ENCODE measurements around the gene IST1.
"Not testable (repeated sequence)": the region's sequence is repeated elsewhere in the genome, so short reads cannot be mapped to it uniquely, and the experiment has no call there.

IST1 gene

GRCh38 chr16:71899171-71899570 lies 3.8 kb downstream of the IST1 start:
- TF ChIP-seq CTCF (IDR thresholded peaks at IDR 0.05; ENCODE audit: control extremely low read depth, extremely low read depth, low read depth, missing control alignments) = no peak
- POLR2A ChIA-PET = interaction anchor here (0.7 to 1.2 kb wide), 2 partner anchors 17 to 28 kb away, joined by 4 to 5 read pairs; no protein-coding TSS in a partner anchor
- no peak for DNase-seq (ENCODE audit: extremely low spot score)
- CTCF ChIA-PET = interaction anchor here (1.2 to 7.7 kb wide), 3 partner anchors 10 to 19 kb away, joined by 3 to 58 read pairs (median 14); partner anchors contain the start of gene ZNF821

DNA sequence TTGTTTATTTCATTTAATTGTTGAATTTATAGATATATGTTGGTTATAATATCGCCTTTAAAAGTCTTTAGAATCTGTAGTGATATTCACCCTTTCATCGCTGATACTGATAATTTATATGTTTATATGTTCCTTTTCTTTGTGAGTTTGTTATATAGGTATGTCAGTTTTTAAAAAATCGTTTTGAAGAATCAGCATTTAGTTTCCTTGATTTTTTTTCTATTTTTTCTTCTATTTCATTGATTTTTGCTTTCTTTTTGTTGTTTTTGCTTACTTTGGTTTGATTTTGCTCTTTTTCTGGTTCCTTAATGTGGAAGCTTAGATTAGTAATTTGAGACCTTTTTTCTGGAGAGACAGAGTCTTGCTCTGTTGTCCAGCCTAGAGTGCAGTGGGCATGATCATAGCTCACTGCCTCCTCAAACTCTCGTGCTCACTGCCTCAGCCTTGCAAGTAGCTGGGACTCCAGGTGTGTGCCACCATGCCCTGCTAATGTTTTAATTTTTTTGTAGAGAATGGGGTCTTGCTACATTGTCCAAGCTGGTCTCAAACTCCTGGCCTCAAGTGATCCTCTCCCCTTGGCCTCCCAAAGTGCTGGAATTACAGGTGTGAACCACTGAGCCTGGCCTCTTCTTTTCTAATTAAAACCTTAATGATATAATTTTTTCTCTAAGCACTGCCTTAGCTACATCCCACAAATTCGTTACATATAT lies 7.5 kb downstream of the IST1 start:
- DNase-seq (ENCODE audit: extremely low spot score) = no peak
- TF ChIP-seq CTCF (IDR thresholded peaks at IDR 0.05; ENCODE audit: control extremely low read depth, extremely low read depth, low read depth, missing control alignments) = no peak
- ChIA-PET POLR2A (no interaction called here), CTCF (interaction anchor here (1.0 to 7.7 kb wide), 8 partner anchors 10 to 59 kb away, joined by 3 to 58 read pairs (median 4); partner anchors contain the start of gene ZNF821)

- CTCF ChIA-PET = interaction anchor here (1.0 to 7.7 kb wide), 6 partner anchors 10 to 58 kb away, joined by 3 to 58 read pairs (median 6); partner anchors contain the start of gene ZNF821
- POLR2A ChIA-PET = no interaction called here
- no peak for DNase-seq (ENCODE audit: extremely low spot score)
- no peak for TF ChIP-seq CTCF (IDR thresholded peaks at IDR 0.05; ENCODE audit: control extremely low read depth, extremely low read depth, low read depth, missing control alignments)
These were observed 8.3 kb downstream of the IST1 start for GRCh38 chr16:71903608-71904007.

- TF ChIP-seq CTCF (IDR thresholded peaks at IDR 0.05; ENCODE audit: control extremely low read depth, extremely low read depth, low read depth, missing control alignments) = no peak
- DNase-seq (ENCODE audit: extremely low spot score) = no peak
- ChIA-PET CTCF (interaction anchor here (1.1 to 7.7 kb wide), 5 partner anchors 9 to 57 kb away, joined by 3 to 58 read pairs (median 7); partner anchors contain the start of gene ZNF821), POLR2A (no interaction called here)
These were observed 8.9 kb downstream of the IST1 start for GRCh38 chr16:71904239-71904638.

- CTCF ChIA-PET = interaction anchor here (0.6 to 7.7 kb wide), 3 partner anchors 9 to 23 kb away, joined by 3 to 58 read pairs (median 12); partner anchors contain the start of gene ZNF821
- POLR2A ChIA-PET = interaction anchor here (0.7 kb wide), 1 partner anchor 20 kb away, joined by 4 read pairs; no protein-coding TSS in a partner anchor
- DNase-seq (ENCODE audit: extremely low spot score) = not testable (repeated sequence)
These were observed 10.4 kb downstream of the IST1 start for GRCh38 chr16:71905765-71906164.

DNA sequence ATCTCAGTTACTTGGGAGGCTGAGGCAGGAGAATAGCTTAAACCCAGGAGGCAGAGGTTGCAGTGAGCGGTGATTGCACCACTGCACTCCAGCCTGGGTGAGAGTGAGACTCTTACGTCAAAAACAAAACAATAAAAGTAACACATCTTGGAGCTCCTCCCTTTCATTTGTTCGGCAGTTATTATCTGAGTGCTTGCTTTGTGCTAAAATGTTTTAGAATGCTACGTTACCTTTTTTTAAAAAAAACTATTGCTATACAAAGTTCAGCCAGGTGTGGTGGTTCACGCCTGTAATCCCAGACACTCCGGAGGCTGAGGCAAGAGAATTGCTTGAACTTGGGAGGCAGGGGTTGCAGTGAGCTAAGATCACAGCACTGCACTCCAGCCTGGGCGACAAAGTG lies 15.8 kb downstream of the IST1 start:
- no peak for TF ChIP-seq CTCF (IDR thresholded peaks at IDR 0.05; ENCODE audit: control extremely low read depth, extremely low read depth, low read depth, missing control alignments)
- ChIA-PET CTCF (interaction anchor here (0.6 to 2.3 kb wide), 5 partner anchors 10 to 28 kb away, joined by 3 to 6 read pairs (median 4); no protein-coding TSS in a partner anchor), POLR2A (no interaction called here)
- DNase-seq (ENCODE audit: extremely low spot score) = no peak

All from GM10248 (cell line).